ENCODE measurements around the gene ATP5F1D. TPM values are rescaled to one million over a fixed set of nuclear protein-coding genes. Genes with fewer than 3 reads are reported as not detected.
A peak's percentile ranks its signal among the peaks of the same experiment; 100 is the strongest.

ATP5F1D gene
- total RNA-seq, 1 donor from 2014 or later, result 172 TPM

- POLR2A ChIA-PET, result interaction anchor here (0.6 to 11.5 kb wide), 9 partner anchors 7 to 348 kb away, joined by 3 to 824 read pairs (median 16); partner anchors contain the start of genes ATP5F1D, CBARP and FAM174C
- no peaks in the 10 kb centered on the region for H3K27me3 Mint-ChIP-seq
- H3K27ac Mint-ChIP-seq, result peak overlapping the region; percentile 94
- peak; percentile 22 for ATAC-seq (ENCODE audit: low read depth)
- H3K4me3 Mint-ChIP-seq, result peak overlapping the region; percentile 72
- CTCF ChIA-PET, result interaction anchor here (1.0 to 9.8 kb wide), 9 partner anchors 9 to 200 kb away, joined by 3 to 540 read pairs (median 4); partner anchors contain the start of genes ATP5F1D and FAM174C
- TF ChIP-seq, protein P1, sequence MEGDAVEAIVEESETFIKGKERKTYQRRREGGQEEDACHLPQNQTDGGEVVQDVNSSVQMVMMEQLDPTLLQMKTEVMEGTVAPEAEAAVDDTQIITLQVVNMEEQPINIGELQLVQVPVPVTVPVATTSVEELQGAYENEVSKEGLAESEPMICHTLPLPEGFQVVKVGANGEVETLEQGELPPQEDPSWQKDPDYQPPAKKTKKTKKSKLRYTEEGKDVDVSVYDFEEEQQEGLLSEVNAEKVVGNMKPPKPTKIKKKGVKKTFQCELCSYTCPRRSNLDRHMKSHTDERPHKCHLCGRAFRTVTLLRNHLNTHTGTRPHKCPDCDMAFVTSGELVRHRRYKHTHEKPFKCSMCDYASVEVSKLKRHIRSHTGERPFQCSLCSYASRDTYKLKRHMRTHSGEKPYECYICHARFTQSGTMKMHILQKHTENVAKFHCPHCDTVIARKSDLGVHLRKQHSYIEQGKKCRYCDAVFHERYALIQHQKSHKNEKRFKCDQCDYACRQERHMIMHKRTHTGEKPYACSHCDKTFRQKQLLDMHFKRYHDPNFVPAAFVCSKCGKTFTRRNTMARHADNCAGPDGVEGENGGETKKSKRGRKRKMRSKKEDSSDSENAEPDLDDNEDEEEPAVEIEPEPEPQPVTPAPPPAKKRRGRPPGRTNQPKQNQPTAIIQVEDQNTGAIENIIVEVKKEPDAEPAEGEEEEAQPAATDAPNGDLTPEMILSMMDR (IDR thresholded peaks at IDR 0.05), result no peak
- H3K4me1 Mint-ChIP-seq, result peaks cover 80% of the 10 kb centered on the region
- intact Hi-C loops (cut with micrococcal nuclease), result loop anchor here (1.0 kb wide), 2 partner anchors 18 to 22 kb away; partner anchors contain the start of gene MIDN
- H3K9me3 Mint-ChIP-seq, result no peaks in the 10 kb centered on the region
- DNase-seq, result peak; percentile 90
- H3K36me3 Mint-ChIP-seq (ENCODE audit: low read depth), result peaks cover 18% of the 10 kb centered on the region
These were observed 24.8 kb downstream of the ATP5F1D start for GRCh38 chr19:1266129-1266915.

DNA sequence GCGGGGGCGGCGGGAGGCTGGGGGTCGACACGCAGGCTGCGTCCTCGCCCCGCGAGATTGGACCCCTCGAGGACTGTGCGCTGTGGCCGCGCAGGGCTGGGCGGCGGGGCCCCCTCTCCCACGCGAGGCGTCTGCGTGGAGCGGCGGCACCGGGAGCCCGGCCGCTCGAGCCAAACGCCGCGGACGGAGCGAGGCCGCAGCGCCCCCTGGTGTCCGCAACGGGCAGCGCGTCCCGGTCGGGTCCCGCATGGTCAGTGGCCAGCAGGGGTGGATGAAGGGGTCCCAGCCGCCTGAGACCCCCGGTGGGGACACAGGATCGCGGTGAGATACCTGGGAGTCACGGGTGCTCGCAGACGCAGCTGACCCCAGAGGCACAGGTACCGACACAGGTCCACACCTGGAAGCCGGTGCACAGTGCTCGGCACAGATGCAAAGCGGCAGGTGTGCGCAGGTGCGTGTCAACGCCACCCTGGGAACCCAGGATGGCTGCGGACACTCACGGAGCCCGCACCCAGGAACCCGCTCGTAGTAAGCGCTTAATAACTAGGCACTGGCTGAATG, 25.4 kb downstream of the ATP5F1D start:
- Mint-ChIP-seq H3K9me3 (no peaks in the 10 kb centered on the region), H3K36me3 (ENCODE audit: low read depth) (peaks cover 22% of the 10 kb centered on the region), H3K27me3 (no peaks in the 10 kb centered on the region), H3K27ac (peak overlapping the region; percentile 56), H3K4me3 (peak overlapping the region; percentile 72), H3K4me1 (peaks cover 80% of the 10 kb centered on the region)
- TF ChIP-seq, protein P1 (IDR thresholded peaks at IDR 0.05), result peak; percentile 71
- CTCF ChIA-PET, result interaction anchor here (1.0 to 9.8 kb wide), 9 partner anchors 8 to 201 kb away, joined by 3 to 540 read pairs (median 4); partner anchors contain the start of genes ATP5F1D and FAM174C
- POLR2A ChIA-PET, result interaction anchor here (0.6 to 11.5 kb wide), 9 partner anchors 8 to 348 kb away, joined by 4 to 824 read pairs (median 28); partner anchors contain the start of genes ATP5F1D, CBARP and FAM174C
- peak; percentile 89 for DNase-seq
- ATAC-seq (ENCODE audit: low read depth), result peak; percentile 4
- intact Hi-C loops (cut with micrococcal nuclease), result loop anchor here (1.0 kb wide), 2 partner anchors 19 to 23 kb away; partner anchors contain the start of gene MIDN

GRCh38 chr19:1267477-1268225, 26.1 kb downstream of the ATP5F1D start:
- no peaks in the 10 kb centered on the region for H3K27me3 Mint-ChIP-seq
- peak overlapping the region; percentile 56 for H3K27ac Mint-ChIP-seq
- CTCF ChIA-PET, result interaction anchor here (1.5 to 9.8 kb wide), 4 partner anchors 14 to 25 kb away, joined by 8 to 540 read pairs (median 18); partner anchors contain the start of gene ATP5F1D
- peak overlapping the region; percentile 57 for H3K4me3 Mint-ChIP-seq
- peaks cover 81% of the 10 kb centered on the region for H3K4me1 Mint-ChIP-seq
- H3K9me3 Mint-ChIP-seq, result no peaks in the 10 kb centered on the region
- intact Hi-C loops (cut with micrococcal nuclease), result loop anchor here (2.0 kb wide), 2 partner anchors 139 to 471 kb away; partner anchors contain the start of genes DAZAP1 and PTBP1
- TF ChIP-seq, protein P1 (IDR thresholded peaks at IDR 0.05), result no peak
- H3K36me3 Mint-ChIP-seq (ENCODE audit: low read depth), result peaks cover 28% of the 10 kb centered on the region
- ATAC-seq (ENCODE audit: low read depth) (no peak), DNase-seq (no peak)
- POLR2A ChIA-PET, result interaction anchor here (1.0 to 11.5 kb wide), 6 partner anchors 8 to 173 kb away, joined by 4 to 824 read pairs (median 57); partner anchors contain the start of genes ATP5F1D, CBARP, FAM174C and POLR2E

- intact Hi-C loops (cut with micrococcal nuclease), result loop anchor here (1.0 to 2.0 kb wide), 3 partner anchors 7 to 472 kb away; partner anchors contain the start of genes DAZAP1 and PTBP1
- no peaks in the 10 kb centered on the region for H3K9me3 Mint-ChIP-seq
- H3K36me3 Mint-ChIP-seq (ENCODE audit: low read depth), result peaks cover 36% of the 10 kb centered on the region
- ATAC-seq (ENCODE audit: low read depth) (no peak), DNase-seq (no peak)
- peak overlapping the region; percentile 85 for H3K27ac Mint-ChIP-seq
- no peaks in the 10 kb centered on the region for H3K27me3 Mint-ChIP-seq
- TF ChIP-seq, protein P1 (IDR thresholded peaks at IDR 0.05), result no peak
- peaks cover 79% of the 10 kb centered on the region for H3K4me1 Mint-ChIP-seq
- CTCF ChIA-PET, result interaction anchor here (2.5 to 9.8 kb wide), 2 partner anchors 22 to 26 kb away, joined by 10 to 540 read pairs; partner anchors contain the start of gene ATP5F1D
- H3K4me3 Mint-ChIP-seq, result peak overlapping the region; percentile 80
- POLR2A ChIA-PET, result interaction anchor here (0.6 to 11.5 kb wide), 84 partner anchors 9 to 1682 kb away, joined by 3 to 824 read pairs (median 5); partner anchors contain the start of genes ABCA7, ARHGAP45, ATP5F1D and C19orf25
These were observed 26.9 kb downstream of the ATP5F1D start for GRCh38 chr19:1268226-1269064.
